Stimulated activated CD8-positive, alpha-beta memory T cell treated with anti-CD3 and anti-CD28 coated beads, Interleukin-12 subunit alpha, Interleukin-12 subunit beta, amount 100 ng/mL, for 24 hours (primary cell): ENCODE data around the gene HSPA4L.
A peak's percentile ranks its signal among the peaks of the same experiment; 100 is the strongest.

Source experiments
- DNase-seq: peaks from one replicate; pipeline ENCODE4 v3.0.0-alpha.2; 2020; ENCODE audit errors: extremely low read depth

HSPA4L gene

DNA sequence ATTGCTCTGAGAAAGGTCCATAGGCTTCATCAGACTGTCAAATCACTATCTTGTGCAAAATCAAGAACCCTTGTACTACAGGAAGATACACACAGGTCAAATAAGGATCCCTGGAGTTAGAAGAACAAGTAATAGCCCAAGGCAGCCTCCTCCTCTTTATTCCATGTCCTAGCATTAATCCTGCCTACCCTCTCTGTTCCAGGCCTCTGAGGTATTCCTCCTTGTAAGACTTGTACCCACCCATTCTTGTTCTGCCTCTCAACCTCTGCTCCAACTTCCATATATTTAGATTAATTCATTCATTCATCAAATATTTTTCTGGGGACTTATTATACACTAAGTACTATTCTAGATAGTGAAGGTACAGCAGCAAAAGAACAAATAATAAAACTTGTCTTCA, 88.2 kb downstream of the HSPA4L start:
- no peak for DNase-seq

DNA sequence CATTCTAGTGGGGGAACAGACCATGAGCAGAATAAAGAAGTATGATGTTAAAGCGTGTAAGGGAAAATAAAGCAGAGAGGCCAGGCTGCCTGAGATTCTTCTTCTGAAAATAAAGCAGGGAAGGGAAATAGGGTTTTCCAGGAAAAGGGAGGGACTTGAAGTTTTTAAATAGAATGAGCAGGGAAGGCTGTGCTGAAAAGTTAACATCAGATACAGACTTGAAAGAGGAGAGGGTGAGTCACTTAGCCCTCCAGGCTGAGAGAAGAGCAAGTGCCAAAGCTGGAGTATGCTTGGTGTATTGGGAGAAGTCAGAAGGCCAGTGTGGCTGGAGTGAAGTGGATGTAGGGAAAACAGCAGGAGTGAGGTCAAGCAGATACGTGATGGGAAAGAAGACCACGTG, 88.6 kb downstream of the HSPA4L start:
- DNase-seq: no peak

- DNase-seq: no peak
Measured at GRCh38 chr4:127875791-127876190, 93.7 kb downstream of the HSPA4L start.

DNA sequence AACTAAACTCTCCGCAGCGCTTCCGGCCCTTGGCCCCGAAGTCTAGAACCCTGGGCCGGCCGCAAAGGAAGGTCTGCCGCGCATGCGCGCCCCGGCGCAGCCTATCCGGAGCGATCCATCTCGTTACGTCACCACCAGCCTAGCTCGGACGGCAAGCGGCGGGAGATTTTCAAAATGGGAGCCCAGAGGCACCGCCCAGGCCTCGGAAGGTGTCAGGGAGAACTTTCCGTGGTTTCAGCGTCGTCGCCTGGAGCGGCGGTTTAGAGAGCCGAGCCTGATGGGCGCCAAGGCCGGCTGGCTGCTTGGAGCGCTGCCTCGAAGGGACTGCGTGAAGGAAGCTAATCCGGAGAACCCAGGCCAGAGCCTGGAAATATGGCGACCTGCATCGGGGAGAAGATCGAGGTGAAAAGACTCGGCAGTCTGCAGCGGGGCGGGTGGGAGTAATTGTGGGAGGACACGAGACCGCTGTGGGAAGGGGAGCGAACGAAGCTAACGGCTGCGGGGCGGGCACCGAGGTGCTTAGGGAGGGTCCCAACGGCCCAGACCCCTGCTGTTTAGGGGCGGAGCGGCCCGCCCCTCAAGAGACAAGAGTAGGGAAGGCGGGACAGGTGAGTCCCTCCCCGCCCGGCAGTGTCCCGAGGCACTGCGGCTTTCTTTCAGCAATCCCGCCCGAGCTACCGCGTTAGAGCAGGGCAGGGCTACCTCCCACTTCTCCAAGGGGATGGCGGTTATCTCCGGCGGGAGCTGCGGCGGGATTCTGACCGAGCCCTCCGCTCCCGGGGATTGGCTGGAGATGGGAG, 98.8 kb downstream of the HSPA4L start, which contains the start of gene PLK4:
Gene PLK4, plus strand, starts transcription at position 131 of the 800 bp plus-strand sequence. Its CDS starts 242 bp downstream, at position 373.
- DNase-seq: peak; percentile 87

DNA sequence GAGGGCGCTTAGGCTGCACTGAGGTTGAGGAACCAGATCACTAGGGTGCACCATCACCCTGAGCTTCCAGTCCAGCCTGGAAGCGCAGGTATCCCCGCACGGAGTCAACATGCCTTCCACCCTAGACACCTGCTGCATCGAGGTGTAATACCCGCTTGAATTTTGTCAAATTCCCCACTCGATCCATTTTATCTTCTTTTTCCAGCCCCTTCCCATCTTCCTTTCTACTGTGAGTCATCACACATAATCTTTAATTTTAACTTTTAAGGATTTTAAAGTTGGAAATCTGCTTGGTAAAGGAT, 99.4 kb downstream of the HSPA4L start:
- DNase-seq: no peak

- DNase-seq: no peak
Measured at GRCh38 chr4:127888559-127888958, 106.4 kb downstream of the HSPA4L start.

GRCh38 chr4:127889903-127890302, 107.8 kb downstream of the HSPA4L start:
- no peak for DNase-seq
